DOHH2 (cell line): ENCODE results near the gene P3H4.
"Not testable (repeated sequence)": the region's sequence is repeated elsewhere in the genome, so short reads cannot be mapped to it uniquely, and the experiment has no call there.

Experiments used
- H3F3A ChIP-seq: fragments of 200-600 bp; sonication (generic), shearing (Covaris generic); 2 replicates; pipeline ENCODE4 v1.6.0; 2016; ENCODE audit warnings: antibody characterized with exemption, mild to moderate bottlenecking; ENCODE audit not compliant: control insufficient read depth, insufficient read depth
- H3K27ac ChIP-seq: fragments of 200-600 bp; sonication (generic); 2 replicates; pipeline ENCODE4 v1.5.1; 2014; ENCODE audit warnings: low read depth, mild to moderate bottlenecking, low read length, moderate library complexity
- H3K27me3 ChIP-seq: fragments of 200-600 bp; sonication (generic); 2 replicates; pipeline ENCODE4 v1.6.1; 2014; ENCODE audit warnings: mild to moderate bottlenecking, low read length, mixed read lengths; ENCODE audit not compliant: control insufficient read depth
- H3K36me3 ChIP-seq: fragments of 200-600 bp; sonication (generic); 2 replicates; pipeline ENCODE4 v1.6.1; 2014; ENCODE audit warnings: mild to moderate bottlenecking, low read length, moderate library complexity, mixed read lengths; ENCODE audit not compliant: control insufficient read depth
- H3K4me1 ChIP-seq: fragments of 200-600 bp; sonication (generic); 2 replicates; pipeline ENCODE4 v1.6.1; 2014; ENCODE audit warnings: mild to moderate bottlenecking, low read length, mixed read lengths; ENCODE audit not compliant: control insufficient read depth
- H3K4me2 ChIP-seq: fragments of 200-600 bp; sonication (generic); 2 replicates; pipeline ENCODE4 v1.6.0; 2014; ENCODE audit warnings: mild to moderate bottlenecking, low read length, moderate library complexity
- H3K4me3 ChIP-seq: fragments of 200-600 bp; sonication (generic); 2 replicates; pipeline ENCODE4 v1.5.1; 2014; ENCODE audit warnings: mild to moderate bottlenecking, low read length, mixed read lengths
- H3K79me2 ChIP-seq: fragments of 200-600 bp; sonication (generic); 2 replicates; pipeline ENCODE4 v1.6.1; 2014; ENCODE audit warnings: mild to moderate bottlenecking, low read length, mixed read lengths; ENCODE audit not compliant: control insufficient read depth
- H3K9me2 ChIP-seq: fragments of 200-600 bp; sonication (generic); replicated peaks from 2 replicates; pipeline ENCODE4 v1.6.1; 2014; ENCODE audit warnings: mild to moderate bottlenecking, low read length, mixed read lengths; ENCODE audit not compliant: control insufficient read depth
- H3K9me3 ChIP-seq: fragments of 200-600 bp; sonication (generic); 2 replicates; pipeline ENCODE4 v1.6.1; 2014; ENCODE audit warnings: antibody characterized with exemption, low read length, mixed read lengths; ENCODE audit not compliant: control insufficient read depth, insufficient read depth
- H4K20me1 ChIP-seq: fragments of 200-600 bp; sonication (generic); 2 replicates; pipeline ENCODE4 v1.6.0; 2014; ENCODE audit warnings: low read depth, mild to moderate bottlenecking, antibody characterized with exemption, low read length, moderate library complexity; ENCODE audit not compliant: control insufficient read depth, insufficient read depth
- EZH2phosphoT487 ChIP-seq: fragments of 200-600 bp; sonication (generic); IDR thresholded peaks from 2 replicates; pipeline ENCODE4 v1.6.1; 2017; ENCODE audit warnings: borderline replicate concordance, mild to moderate bottlenecking, antibody characterized with exemption, low read length, moderate library complexity, mixed read lengths
- TF ChIP-seq, protein P1 (sequence below): fragments of 200-600 bp; sonication (generic); IDR thresholded peaks from one replicate; pipeline ENCODE4 v1.5.1; 2014; ENCODE audit warnings: antibody characterized with exemption, mild to moderate bottlenecking, low read depth, low read length; ENCODE audit not compliant: poor library complexity, severe bottlenecking

P3H4 gene

GRCh38 chr17:41849251-41849990 is 37.7 kb upstream of the P3H4 start:
- TF ChIP-seq, protein P1, sequence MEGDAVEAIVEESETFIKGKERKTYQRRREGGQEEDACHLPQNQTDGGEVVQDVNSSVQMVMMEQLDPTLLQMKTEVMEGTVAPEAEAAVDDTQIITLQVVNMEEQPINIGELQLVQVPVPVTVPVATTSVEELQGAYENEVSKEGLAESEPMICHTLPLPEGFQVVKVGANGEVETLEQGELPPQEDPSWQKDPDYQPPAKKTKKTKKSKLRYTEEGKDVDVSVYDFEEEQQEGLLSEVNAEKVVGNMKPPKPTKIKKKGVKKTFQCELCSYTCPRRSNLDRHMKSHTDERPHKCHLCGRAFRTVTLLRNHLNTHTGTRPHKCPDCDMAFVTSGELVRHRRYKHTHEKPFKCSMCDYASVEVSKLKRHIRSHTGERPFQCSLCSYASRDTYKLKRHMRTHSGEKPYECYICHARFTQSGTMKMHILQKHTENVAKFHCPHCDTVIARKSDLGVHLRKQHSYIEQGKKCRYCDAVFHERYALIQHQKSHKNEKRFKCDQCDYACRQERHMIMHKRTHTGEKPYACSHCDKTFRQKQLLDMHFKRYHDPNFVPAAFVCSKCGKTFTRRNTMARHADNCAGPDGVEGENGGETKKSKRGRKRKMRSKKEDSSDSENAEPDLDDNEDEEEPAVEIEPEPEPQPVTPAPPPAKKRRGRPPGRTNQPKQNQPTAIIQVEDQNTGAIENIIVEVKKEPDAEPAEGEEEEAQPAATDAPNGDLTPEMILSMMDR: no peak
- no peak for TF ChIP-seq EZH2phosphoT487
- H3K9me3 ChIP-seq: no peaks in the 10 kb centered on the region
- H3K4me2 ChIP-seq: peak overlapping the region; percentile 64
- H4K20me1 ChIP-seq: peaks cover 3% of the 10 kb centered on the region
- peaks cover 34% of the 10 kb centered on the region for H3K36me3 ChIP-seq
- H3F3A ChIP-seq: peaks cover 36% of the 10 kb centered on the region
- H3K4me3 ChIP-seq: peak overlapping the region; percentile 56
- peak overlapping the region; percentile 72 for H3K27ac ChIP-seq
- H3K4me1 ChIP-seq: peaks cover 55% of the 10 kb centered on the region
- no peaks in the 10 kb centered on the region for H3K27me3 ChIP-seq
- no peaks in the 10 kb centered on the region for H3K9me2 ChIP-seq
- H3K79me2 ChIP-seq: peaks cover 76% of the 10 kb centered on the region

DNA sequence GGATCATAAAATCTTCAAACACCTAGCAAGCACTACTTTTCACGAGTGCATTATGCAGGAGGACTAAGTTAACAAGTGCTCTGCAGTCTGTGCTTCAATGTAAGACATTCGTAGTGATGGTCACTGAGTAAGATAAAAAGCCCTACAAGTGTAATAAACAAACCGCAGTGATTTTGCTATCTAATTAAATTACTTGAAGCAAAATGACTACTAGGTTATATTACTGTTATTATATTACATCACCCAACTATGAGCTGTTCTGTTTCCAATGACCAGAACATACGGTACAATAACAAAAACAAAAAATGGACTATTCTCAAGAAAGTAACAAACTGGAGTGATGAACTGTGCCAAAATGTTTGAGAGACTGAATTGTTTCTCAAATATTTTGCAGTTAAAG is 37.0 kb upstream of the P3H4 start:
- Histone ChIP-seq H3K9me3 (no peaks in the 10 kb centered on the region), H3K9me2 (no peaks in the 10 kb centered on the region), H4K20me1 (no peaks in the 10 kb centered on the region; the same call in 1 of the 2 replicates), H3K27me3 (no peaks in the 10 kb centered on the region), H3K4me3 (peak overlapping the region; percentile 56), H3K4me2 (peak overlapping the region; percentile 64), H3K79me2 (peaks cover 70% of the 10 kb centered on the region), H3K27ac (peak overlapping the region; percentile 72), H3K36me3 (peaks cover 27% of the 10 kb centered on the region), H3F3A (peaks cover 30% of the 10 kb centered on the region), H3K4me1 (peaks cover 55% of the 10 kb centered on the region)
- TF ChIP-seq EZH2phosphoT487: no peak
- TF ChIP-seq, protein P1: no peak

DNA sequence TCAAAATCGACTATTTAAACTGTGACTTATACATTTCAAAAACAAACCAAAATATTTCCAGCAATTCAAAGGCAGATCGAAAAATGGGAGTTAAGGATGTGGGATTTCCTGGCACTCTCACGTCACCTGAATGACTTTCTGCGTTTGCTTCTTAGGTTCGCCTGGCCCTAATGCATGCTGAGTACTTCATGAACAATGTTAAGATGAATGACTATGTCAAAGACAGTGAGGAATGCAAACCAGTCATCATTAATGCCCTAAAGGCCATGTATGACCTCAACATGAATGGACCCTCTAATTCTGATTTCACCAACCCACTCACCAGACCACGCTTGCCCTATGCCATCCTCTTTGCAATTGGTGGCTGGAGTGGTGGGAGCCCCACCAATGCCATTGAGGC is 33.2 kb upstream of the P3H4 start:
- Histone ChIP-seq H3K9me3 (no peaks in the 10 kb centered on the region), H3K4me2 (no peak overlapping the region), H3K4me3 (no peak overlapping the region), H3K27ac (no peak overlapping the region), H3K27me3 (no peaks in the 10 kb centered on the region), H3K4me1 (peaks cover 23% of the 10 kb centered on the region), H3K36me3 (peaks cover 4% of the 10 kb centered on the region), H3K9me2 (no peaks in the 10 kb centered on the region), H3K79me2 (peaks cover 32% of the 10 kb centered on the region), H3F3A (peaks cover 12% of the 10 kb centered on the region), H4K20me1 (no peaks in the 10 kb centered on the region)
- no peak for TF ChIP-seq EZH2phosphoT487
- TF ChIP-seq, protein P1: no peak

DNA sequence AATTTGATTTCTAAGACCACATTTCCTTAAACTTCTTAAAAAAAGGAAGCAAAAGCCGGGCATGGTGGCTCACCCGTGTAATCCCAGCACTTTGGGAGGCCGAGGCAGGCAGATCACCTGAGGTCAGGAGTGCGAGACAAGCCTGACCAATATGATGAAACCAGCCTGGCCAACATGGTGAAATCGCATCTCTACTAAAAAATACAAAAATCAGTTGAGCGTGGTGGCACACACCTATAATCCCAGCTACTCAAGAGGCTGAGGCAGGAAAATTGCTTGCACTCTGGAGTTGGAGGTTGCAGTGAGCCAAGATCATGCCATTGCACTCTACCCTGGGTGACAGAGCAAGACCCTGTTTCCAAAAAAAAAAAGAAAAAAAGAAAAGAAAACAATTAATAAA is 29.0 kb upstream of the P3H4 start:
- H3K27me3 ChIP-seq, H3K4me1 ChIP-seq, H3K4me2 ChIP-seq, H3K79me2 ChIP-seq, H4K20me1 ChIP-seq, H3K27ac ChIP-seq, H3K36me3 ChIP-seq, H3K9me3 ChIP-seq, H3K9me2 ChIP-seq, H3F3A ChIP-seq, H3K4me3 ChIP-seq: not testable (repeated sequence)

- H3K36me3 ChIP-seq, H3K27me3 ChIP-seq, H3K4me3 ChIP-seq, H3K9me3 ChIP-seq, H3K4me2 ChIP-seq, H3K9me2 ChIP-seq, H3F3A ChIP-seq, H4K20me1 ChIP-seq, H3K27ac ChIP-seq: not testable (repeated sequence)
- H3K79me2 ChIP-seq: peaks cover 15% of the 10 kb centered on the region
- peaks cover 17% of the 10 kb centered on the region for H3K4me1 ChIP-seq
These were observed 27.7 kb upstream of the P3H4 start for GRCh38 chr17:41839448-41839847.
